Measurements from ENCODE around the gene MYH10.

MYH10 gene

GRCh38 chr17:8473451-8474192 lies 156.9 kb downstream of the MYH10 start:
- DNase-seq (ENCODE audit: low read depth), result no peak

- DNase-seq (ENCODE audit: low read depth), result no peak
Observed at GRCh38 chr17:8472663-8473062, 157.9 kb downstream of the MYH10 start.

GRCh38 chr17:8470447-8471047 lies 160.0 kb downstream of the MYH10 start:
- DNase-seq (ENCODE audit: low read depth), result no peak

GRCh38 chr17:8469964-8470363 lies 160.6 kb downstream of the MYH10 start:
- DNase-seq (ENCODE audit: low read depth), result no peak

- DNase-seq (ENCODE audit: low read depth), result no peak
Observed at GRCh38 chr17:8468980-8469379, 161.5 kb downstream of the MYH10 start.

- no peak for DNase-seq (ENCODE audit: low read depth)
Observed at GRCh38 chr17:8468127-8468526, 162.4 kb downstream of the MYH10 start.

GRCh38 chr17:8467527-8467926 lies 163.0 kb downstream of the MYH10 start:
- DNase-seq (ENCODE audit: low read depth), result no peak

- DNase-seq (ENCODE audit: low read depth), result no peak
Observed at GRCh38 chr17:8466873-8467272, 163.7 kb downstream of the MYH10 start.

- no peak for DNase-seq (ENCODE audit: low read depth)
Observed at GRCh38 chr17:8466456-8466855, 164.1 kb downstream of the MYH10 start.

- no peak for DNase-seq (ENCODE audit: low read depth)
Observed at GRCh38 chr17:8465759-8466158, 164.8 kb downstream of the MYH10 start.

GRCh38 chr17:8465356-8465755 lies 165.2 kb downstream of the MYH10 start:
- no peak for DNase-seq (ENCODE audit: low read depth)

GRCh38 chr17:8464941-8465340 lies 165.6 kb downstream of the MYH10 start:
- no peak for DNase-seq (ENCODE audit: low read depth)

GRCh38 chr17:8463099-8463498 lies 167.4 kb downstream of the MYH10 start:
- DNase-seq (ENCODE audit: low read depth), result no peak

- DNase-seq (ENCODE audit: low read depth), result no peak
Observed at GRCh38 chr17:8462564-8462963, 168.0 kb downstream of the MYH10 start.

GRCh38 chr17:8459831-8460230 lies 170.7 kb downstream of the MYH10 start:
- DNase-seq (ENCODE audit: low read depth), result no peak

- no peak for DNase-seq (ENCODE audit: low read depth)
Observed at GRCh38 chr17:8459107-8459506, 171.4 kb downstream of the MYH10 start.

- DNase-seq (ENCODE audit: low read depth), result no peak
Observed at GRCh38 chr17:8458128-8458527, 172.4 kb downstream of the MYH10 start.

- no peak for DNase-seq (ENCODE audit: low read depth)
Observed at GRCh38 chr17:8455665-8456209, 174.8 kb downstream of the MYH10 start.

- DNase-seq (ENCODE audit: low read depth), result no peak
Observed at GRCh38 chr17:8453326-8453725, 177.2 kb downstream of the MYH10 start.

- DNase-seq (ENCODE audit: low read depth), result no peak
Observed at GRCh38 chr17:8451933-8452614, 178.5 kb downstream of the MYH10 start.

- no peak for DNase-seq (ENCODE audit: low read depth)
Observed at GRCh38 chr17:8448310-8448709, 182.2 kb downstream of the MYH10 start.

- DNase-seq (ENCODE audit: low read depth), result no peak
Observed at GRCh38 chr17:8447799-8448198, 182.7 kb downstream of the MYH10 start.

GRCh38 chr17:8445536-8445935 lies 185.0 kb downstream of the MYH10 start:
- DNase-seq (ENCODE audit: low read depth), result no peak

Data from T-helper 22 cell (primary cell).